Activated naive CD8-positive, alpha-beta T cell treated with anti-CD3 and anti-CD28 coated beads for 36 hours (primary cell): ENCODE measurements around the gene LCLAT1. TPM values are rescaled to one million over a fixed set of nuclear protein-coding genes. Genes with fewer than 3 reads are reported as not detected.
"Not testable (repeated sequence)": the region's sequence is repeated elsewhere in the genome, so short reads cannot be mapped to it uniquely, and the experiment has no call there.

Source experiments
- DNase-seq: peaks from one replicate; pipeline ENCODE4 v3.0.0; 2021
- H3K27ac Mint-ChIP-seq: one replicate; pipeline ENCODE4 v1.8.0; 2022; ENCODE audit warnings: mild to moderate bottlenecking, moderate library complexity, mixed read lengths
- H3K27me3 Mint-ChIP-seq: one replicate; pipeline ENCODE4 v1.8.0; 2022; ENCODE audit warnings: mild to moderate bottlenecking, mixed read lengths
- H3K36me3 Mint-ChIP-seq: one replicate; pipeline ENCODE4 v1.8.0; 2021; ENCODE audit warnings: mild to moderate bottlenecking, mixed read lengths
- H3K4me1 Mint-ChIP-seq: one replicate; pipeline ENCODE4 v1.8.0; 2021; ENCODE audit warnings: mixed read lengths
- H3K4me3 Mint-ChIP-seq: one replicate; pipeline ENCODE4 v1.8.0; 2022; ENCODE audit warnings: mild to moderate bottlenecking, moderate library complexity, mixed read lengths
- H3K9me3 Mint-ChIP-seq: one replicate; pipeline ENCODE4 v1.8.0; 2022; ENCODE audit warnings: mixed read lengths
- total RNA-seq, 2 experiments: library from RNA; stranded (reverse); gene quantifications; one replicate each; pipeline ENCODE4 v1.2.3, GENCODE V29; 2021

The LCLAT1 gene
- total RNA-seq, 2 experiments from 2014 or later = 26.6 to 31.5 TPM

- Mint-ChIP-seq H3K4me1 (peaks cover 31% of the 10 kb centered on the region), H3K9me3 (no peaks in the 10 kb centered on the region), H3K27ac (no peak overlapping the region), H3K4me3 (no peak overlapping the region), H3K27me3 (no peaks in the 10 kb centered on the region), H3K36me3 (peaks cover 20% of the 10 kb centered on the region)
- no peak for DNase-seq
These were observed 35.0 kb downstream of the LCLAT1 start for GRCh38 chr2:30482011-30482410.

DNA sequence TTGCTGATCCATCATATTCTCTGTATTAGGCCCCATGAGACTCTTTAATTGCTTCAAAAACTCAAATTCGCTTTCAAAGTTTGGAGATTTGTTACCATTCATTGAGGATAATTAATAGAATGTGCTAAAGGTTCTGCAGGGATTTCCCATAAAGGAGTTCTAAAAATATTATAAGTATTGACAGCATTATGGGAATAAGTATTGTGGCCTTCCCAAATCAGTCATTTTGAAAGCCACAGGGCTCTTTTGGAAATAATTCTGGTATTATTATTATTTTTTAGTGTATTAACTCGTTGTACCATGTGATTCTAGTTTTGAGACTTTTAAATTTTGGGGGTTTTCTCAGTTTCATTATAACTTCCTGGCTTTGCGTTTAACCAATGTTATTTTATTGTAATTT is 37.1 kb downstream of the LCLAT1 start:
- H3K4me1 Mint-ChIP-seq = peaks cover 46% of the 10 kb centered on the region
- H3K9me3 Mint-ChIP-seq = no peaks in the 10 kb centered on the region
- DNase-seq = no peak
- no peak overlapping the region for H3K27ac Mint-ChIP-seq
- no peaks in the 10 kb centered on the region for H3K27me3 Mint-ChIP-seq
- no peak overlapping the region for H3K4me3 Mint-ChIP-seq
- peaks cover 28% of the 10 kb centered on the region for H3K36me3 Mint-ChIP-seq

GRCh38 chr2:30484995-30485394 is 37.9 kb downstream of the LCLAT1 start:
- Mint-ChIP-seq H3K4me1 (peaks cover 46% of the 10 kb centered on the region), H3K36me3 (peaks cover 33% of the 10 kb centered on the region), H3K4me3 (no peak overlapping the region), H3K27ac (no peak overlapping the region), H3K9me3 (no peaks in the 10 kb centered on the region), H3K27me3 (no peaks in the 10 kb centered on the region)
- no peak for DNase-seq

DNA sequence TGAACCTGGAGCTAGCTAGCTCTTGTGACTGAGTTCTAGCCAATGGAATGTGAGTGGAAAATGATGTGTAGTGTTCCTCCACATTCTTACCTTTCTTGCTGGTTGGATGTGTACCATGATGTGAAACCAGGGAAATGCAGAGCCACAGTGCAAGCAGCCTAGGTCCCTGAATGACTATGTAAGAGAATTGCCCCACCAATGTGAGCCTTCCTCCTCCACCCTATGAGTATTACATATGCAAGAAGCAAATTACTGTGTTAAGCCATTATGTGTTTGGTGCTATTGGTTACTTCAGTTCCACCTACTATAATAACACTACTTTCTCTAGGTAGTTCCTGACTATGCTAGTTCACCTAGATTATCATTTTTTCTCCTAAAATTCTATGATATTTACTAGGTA is 39.6 kb downstream of the LCLAT1 start:
- Mint-ChIP-seq H3K4me1 (peaks cover 41% of the 10 kb centered on the region), H3K27me3 (no peaks in the 10 kb centered on the region), H3K4me3 (no peak overlapping the region), H3K36me3 (peaks cover 25% of the 10 kb centered on the region), H3K27ac (no peak overlapping the region), H3K9me3 (no peaks in the 10 kb centered on the region)
- no peak for DNase-seq

DNA sequence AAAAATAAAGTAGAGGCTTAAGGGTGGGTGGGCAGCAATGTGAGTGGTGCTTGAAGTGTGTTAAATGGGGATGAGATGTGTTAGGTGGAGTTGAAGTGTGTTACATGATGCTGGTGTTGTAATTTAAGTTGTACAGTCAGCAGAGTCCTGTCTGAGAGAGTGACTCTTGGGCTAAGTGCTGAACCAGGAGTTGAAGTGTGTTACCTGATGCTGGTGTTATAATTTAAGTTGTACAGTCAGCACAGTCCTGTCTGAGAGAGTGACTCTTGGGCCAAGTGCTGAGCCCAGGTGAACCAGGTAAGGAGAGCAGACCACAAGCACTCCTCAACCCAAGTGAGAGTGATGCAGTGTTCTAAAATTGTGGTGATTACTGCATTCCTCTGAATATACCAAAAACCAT is 40.6 kb downstream of the LCLAT1 start:
- H3K4me1 Mint-ChIP-seq = peaks cover 40% of the 10 kb centered on the region
- H3K27ac Mint-ChIP-seq = no peak overlapping the region

DNA sequence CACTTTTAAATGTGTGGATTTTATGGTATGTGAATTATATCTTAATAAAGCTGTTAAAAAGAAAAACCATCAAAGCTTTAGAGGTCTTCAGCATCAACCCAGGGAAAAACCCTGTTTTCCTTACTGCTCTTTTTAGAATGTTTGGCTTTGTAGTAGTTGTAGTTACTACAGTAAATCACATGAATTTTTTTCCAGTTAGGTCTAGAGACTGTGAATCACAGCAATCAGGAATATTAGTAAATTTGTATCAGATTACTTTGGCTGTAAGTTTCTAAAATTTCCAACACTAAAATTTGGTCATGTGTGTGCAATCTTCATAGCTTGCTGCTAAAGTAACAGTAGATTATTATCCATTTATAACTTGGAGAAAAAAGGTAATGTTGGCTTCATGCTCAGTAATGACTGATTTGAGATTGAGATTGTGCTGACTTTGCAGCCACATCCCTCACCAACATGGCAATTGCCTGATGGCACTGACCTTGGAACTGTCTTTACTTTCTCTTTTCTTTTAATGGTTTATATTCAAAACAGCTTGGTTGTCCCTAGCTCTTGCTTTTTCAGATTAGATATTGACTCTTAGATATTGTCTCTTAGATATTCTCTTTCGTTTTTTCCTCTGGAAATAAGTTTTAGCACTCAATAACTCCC is 41.1 kb downstream of the LCLAT1 start:
- no peak overlapping the region for H3K27ac Mint-ChIP-seq
- H3K4me1 Mint-ChIP-seq = peaks cover 36% of the 10 kb centered on the region
- H3K4me3 Mint-ChIP-seq = no peak overlapping the region
- no peak for DNase-seq
- H3K9me3 Mint-ChIP-seq = no peaks in the 10 kb centered on the region
- no peaks in the 10 kb centered on the region for H3K27me3 Mint-ChIP-seq
- H3K36me3 Mint-ChIP-seq = peaks cover 22% of the 10 kb centered on the region

More for the DNA sequence above, 40.6 kb downstream of the LCLAT1 start:
- Mint-ChIP-seq H3K9me3 (no peaks in the 10 kb centered on the region), H3K4me3 (no peak overlapping the region), H3K27me3 (no peaks in the 10 kb centered on the region), H3K36me3 (peaks cover 24% of the 10 kb centered on the region)
- no peak for DNase-seq

- Mint-ChIP-seq H3K4me1 (peaks cover 32% of the 10 kb centered on the region), H3K27ac (no peak overlapping the region), H3K27me3 (no peaks in the 10 kb centered on the region), H3K4me3 (no peak overlapping the region), H3K36me3 (peaks cover 31% of the 10 kb centered on the region), H3K9me3 (peaks cover 5% of the 10 kb centered on the region)
- DNase-seq = no peak
These were observed 44.2 kb downstream of the LCLAT1 start for GRCh38 chr2:30491225-30491624.

- H3K36me3 Mint-ChIP-seq = peaks cover 34% of the 10 kb centered on the region
- H3K9me3 Mint-ChIP-seq = peaks cover 11% of the 10 kb centered on the region
- no peak for DNase-seq
- no peak overlapping the region for H3K27ac Mint-ChIP-seq
- no peak overlapping the region for H3K4me3 Mint-ChIP-seq
- no peaks in the 10 kb centered on the region for H3K27me3 Mint-ChIP-seq
- peaks cover 27% of the 10 kb centered on the region for H3K4me1 Mint-ChIP-seq
These were observed 45.1 kb downstream of the LCLAT1 start for GRCh38 chr2:30492185-30492584.

DNA sequence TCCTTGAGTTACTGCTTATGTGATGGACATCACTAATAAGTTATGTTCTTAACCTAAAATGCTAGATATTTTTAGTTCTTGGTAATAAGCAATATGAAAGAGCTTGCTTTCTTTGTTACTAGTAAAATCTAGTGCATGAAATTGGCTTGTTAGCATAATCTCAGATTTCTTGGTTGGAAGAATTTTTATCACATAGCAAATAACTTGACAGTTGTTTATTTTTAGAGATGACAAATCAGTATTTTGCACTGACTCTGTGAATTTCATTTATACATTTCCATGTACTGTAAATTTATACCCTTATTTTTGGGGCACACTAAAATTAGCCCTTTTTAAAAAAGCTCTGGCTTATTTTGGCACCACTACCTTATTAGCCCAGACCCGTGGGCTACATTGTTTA is 45.6 kb downstream of the LCLAT1 start:
- no peak overlapping the region for H3K27ac Mint-ChIP-seq
- no peaks in the 10 kb centered on the region for H3K27me3 Mint-ChIP-seq
- peaks cover 24% of the 10 kb centered on the region for H3K4me1 Mint-ChIP-seq
- H3K36me3 Mint-ChIP-seq = peaks cover 33% of the 10 kb centered on the region
- DNase-seq = no peak
- no peak overlapping the region for H3K4me3 Mint-ChIP-seq
- peaks cover 13% of the 10 kb centered on the region for H3K9me3 Mint-ChIP-seq

GRCh38 chr2:30493440-30493839 is 46.4 kb downstream of the LCLAT1 start:
- H3K27ac Mint-ChIP-seq = no peak overlapping the region
- no peak for DNase-seq
- peaks cover 20% of the 10 kb centered on the region for H3K4me1 Mint-ChIP-seq
- H3K36me3 Mint-ChIP-seq = peaks cover 39% of the 10 kb centered on the region
- H3K9me3 Mint-ChIP-seq = peaks cover 19% of the 10 kb centered on the region
- no peaks in the 10 kb centered on the region for H3K27me3 Mint-ChIP-seq
- no peak overlapping the region for H3K4me3 Mint-ChIP-seq

DNA sequence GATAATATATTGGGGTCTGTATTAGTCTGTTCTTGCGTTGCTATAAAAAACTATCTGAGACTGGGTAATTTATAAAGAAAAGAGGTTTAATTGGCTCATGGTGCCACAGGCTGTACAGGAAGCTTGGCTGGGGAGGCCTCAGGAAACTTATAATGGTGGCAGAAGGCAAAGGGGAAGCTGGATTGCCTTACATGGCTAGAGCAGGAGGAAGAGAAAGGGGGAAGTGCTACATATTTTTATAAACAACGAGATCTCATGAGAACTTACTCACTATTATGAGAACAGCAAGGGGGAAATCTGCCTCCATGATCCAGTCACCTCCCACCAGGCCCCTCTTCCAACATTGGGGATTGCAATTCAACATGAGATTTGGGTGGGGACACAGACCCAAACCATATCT is 48.9 kb downstream of the LCLAT1 start:
- H3K27me3 Mint-ChIP-seq, H3K4me3 Mint-ChIP-seq, DNase-seq: not testable (repeated sequence)
- H3K36me3 Mint-ChIP-seq = peaks cover 43% of the 10 kb centered on the region
- peaks cover 34% of the 10 kb centered on the region for H3K9me3 Mint-ChIP-seq
- H3K27ac Mint-ChIP-seq = peak overlapping the region; percentile 9
- peaks cover 13% of the 10 kb centered on the region for H3K4me1 Mint-ChIP-seq

GRCh38 chr2:30499681-30500080 is 52.6 kb downstream of the LCLAT1 start:
- no peak for DNase-seq
- Mint-ChIP-seq H3K27ac (no peak overlapping the region), H3K4me1 (peaks cover 33% of the 10 kb centered on the region), H3K4me3 (no peak overlapping the region), H3K9me3 (peaks cover 44% of the 10 kb centered on the region), H3K27me3 (no peaks in the 10 kb centered on the region), H3K36me3 (peaks cover 65% of the 10 kb centered on the region)

DNA sequence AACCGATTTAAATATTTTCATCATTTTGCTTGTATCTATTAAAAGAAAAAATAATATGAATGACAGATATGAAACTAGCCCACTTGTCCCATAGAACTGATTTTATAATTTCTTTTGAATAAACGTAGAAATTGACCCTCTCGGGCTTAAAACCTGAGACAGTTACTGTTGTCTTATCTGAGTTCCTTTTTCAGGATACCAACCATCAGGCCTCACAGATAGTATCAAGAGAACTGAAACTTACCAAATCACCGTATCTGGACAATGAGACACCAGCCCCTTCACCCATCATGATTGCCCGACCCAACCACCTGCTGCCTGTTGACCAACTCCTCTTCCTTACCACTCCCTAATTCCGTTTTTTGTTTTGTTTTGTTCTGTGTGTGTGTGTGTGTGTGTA is 53.7 kb downstream of the LCLAT1 start:
- H3K27ac Mint-ChIP-seq = no peak overlapping the region
- no peak overlapping the region for H3K4me3 Mint-ChIP-seq
- DNase-seq = no peak
- H3K9me3 Mint-ChIP-seq = peaks cover 41% of the 10 kb centered on the region
- H3K27me3 Mint-ChIP-seq = no peaks in the 10 kb centered on the region
- H3K36me3 Mint-ChIP-seq = peaks cover 61% of the 10 kb centered on the region
- peaks cover 43% of the 10 kb centered on the region for H3K4me1 Mint-ChIP-seq

DNA sequence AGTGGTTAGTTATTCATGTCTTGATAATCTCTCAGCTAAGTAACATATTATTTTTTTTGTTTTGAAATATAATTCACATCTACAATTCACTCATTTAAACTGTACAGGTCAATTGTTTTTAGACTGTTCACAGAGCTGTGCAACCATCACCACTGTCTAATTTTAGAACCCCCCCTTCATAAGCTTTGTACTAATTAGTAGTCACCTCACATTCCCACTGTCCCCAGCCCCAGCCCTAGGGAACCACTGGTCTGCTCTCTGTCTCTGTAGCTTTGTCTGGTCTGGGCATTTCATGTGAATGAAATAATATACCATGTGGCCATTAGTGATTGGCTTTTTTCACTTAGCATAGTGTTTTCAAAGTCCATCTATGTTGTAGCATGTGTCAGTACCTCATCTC is 55.3 kb downstream of the LCLAT1 start:
- Mint-ChIP-seq H3K27me3 (no peaks in the 10 kb centered on the region), H3K36me3 (peaks cover 49% of the 10 kb centered on the region), H3K4me1 (peaks cover 41% of the 10 kb centered on the region), H3K4me3 (no peak overlapping the region), H3K9me3 (peaks cover 33% of the 10 kb centered on the region), H3K27ac (peak overlapping the region; percentile 83)
- DNase-seq = no peak

DNA sequence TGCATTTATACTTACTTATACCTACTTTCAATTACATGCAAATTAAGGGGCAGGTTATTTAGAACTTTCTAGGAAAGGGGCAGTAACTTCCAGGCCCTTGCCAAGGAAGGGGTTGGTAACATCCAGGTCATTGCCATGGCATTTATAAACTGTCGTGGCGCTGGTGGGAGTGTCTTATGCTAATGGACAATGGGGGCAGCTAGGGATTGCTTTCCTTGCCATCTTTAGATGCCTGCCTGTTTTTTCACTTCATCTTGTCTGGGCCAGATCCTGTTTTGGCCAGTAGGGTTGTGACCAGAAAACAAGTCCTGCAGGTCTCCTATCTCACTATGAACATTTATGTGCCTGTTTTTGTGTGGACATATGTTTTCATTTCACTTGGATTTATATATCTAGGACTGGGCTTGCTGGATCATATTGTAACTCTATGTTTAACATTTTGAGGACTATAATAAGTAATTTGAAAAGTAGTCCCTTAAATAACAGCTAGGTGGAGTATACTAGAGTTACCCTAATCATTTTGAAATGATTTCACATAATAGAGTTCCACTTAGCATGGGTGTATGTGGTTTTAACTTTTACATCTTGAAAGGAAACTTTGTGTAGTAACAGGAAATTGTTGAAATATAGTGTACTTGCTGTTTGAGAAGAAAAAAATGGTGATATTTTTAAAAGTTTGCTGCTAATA is 56.1 kb downstream of the LCLAT1 start:
- Mint-ChIP-seq H3K9me3 (peaks cover 32% of the 10 kb centered on the region), H3K4me1 (peaks cover 41% of the 10 kb centered on the region), H3K4me3 (no peak overlapping the region), H3K27me3 (no peaks in the 10 kb centered on the region), H3K27ac (peak overlapping the region; percentile 83), H3K36me3 (peaks cover 49% of the 10 kb centered on the region)
- DNase-seq = no peak

DNA sequence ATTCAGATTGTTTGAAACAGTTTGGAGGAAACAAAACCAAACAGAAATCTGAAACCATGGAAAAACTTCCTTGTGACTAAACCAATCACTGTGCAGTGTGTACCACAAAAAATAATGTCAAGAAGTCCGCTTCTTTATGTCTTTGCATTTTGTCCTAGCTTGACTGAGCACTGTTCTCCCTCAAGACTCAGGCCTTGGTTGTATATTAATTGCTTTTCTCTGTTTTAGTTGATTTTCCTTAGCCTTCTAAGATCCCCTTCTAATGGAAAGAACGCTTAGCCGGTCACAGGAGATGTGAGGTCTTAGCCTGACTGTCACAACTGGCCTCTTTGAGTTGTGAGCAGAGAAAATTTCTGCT is 56.6 kb downstream of the LCLAT1 start:
- H3K9me3 Mint-ChIP-seq = peaks cover 33% of the 10 kb centered on the region
- H3K4me1 Mint-ChIP-seq = peaks cover 41% of the 10 kb centered on the region
- H3K36me3 Mint-ChIP-seq = peaks cover 49% of the 10 kb centered on the region
- DNase-seq = no peak
- H3K4me3 Mint-ChIP-seq = no peak overlapping the region
- no peaks in the 10 kb centered on the region for H3K27me3 Mint-ChIP-seq
- peak overlapping the region; percentile 83 for H3K27ac Mint-ChIP-seq
